PC-9 (cell line): ENCODE measurements around the gene PNPLA3.

Experiments used
- EZH2 ChIP-seq: fragments of 200-600 bp; sonication (generic); IDR thresholded peaks from 2 replicates; pipeline ENCODE4 v1.8.0; 2017; ENCODE audit warnings: antibody characterized with exemption, low read depth
- TF ChIP-seq, protein P1 (sequence below): fragments of 200-600 bp; sonication (generic); conservative IDR thresholded peaks from 2 replicates; pipeline ENCODE4 v1.6.1; 2017; ENCODE audit warnings: mixed run types, antibody characterized with exemption, mild to moderate bottlenecking, moderate library complexity

DNA sequence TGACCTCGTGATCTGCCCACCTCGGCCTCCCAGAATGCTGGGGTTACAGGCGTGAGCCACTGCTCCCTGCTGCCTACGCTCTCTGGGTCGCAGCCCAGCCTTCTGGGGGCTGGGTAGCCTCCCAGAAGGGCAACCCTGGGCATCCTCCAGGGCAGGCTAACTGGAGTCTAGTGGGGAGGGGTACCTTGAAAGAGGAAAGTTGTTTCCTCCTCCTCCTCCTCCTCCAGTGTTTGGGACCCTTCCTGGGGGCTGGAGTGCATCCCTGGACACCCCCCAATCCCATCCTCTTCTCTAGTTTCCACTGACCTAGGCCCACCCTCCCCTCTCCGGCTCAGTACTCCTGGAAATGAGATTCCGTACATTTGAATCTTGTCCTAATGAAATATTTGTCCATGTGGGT is 1.3 kb downstream of the PNPLA3 start:
- TF ChIP-seq, protein P1, sequence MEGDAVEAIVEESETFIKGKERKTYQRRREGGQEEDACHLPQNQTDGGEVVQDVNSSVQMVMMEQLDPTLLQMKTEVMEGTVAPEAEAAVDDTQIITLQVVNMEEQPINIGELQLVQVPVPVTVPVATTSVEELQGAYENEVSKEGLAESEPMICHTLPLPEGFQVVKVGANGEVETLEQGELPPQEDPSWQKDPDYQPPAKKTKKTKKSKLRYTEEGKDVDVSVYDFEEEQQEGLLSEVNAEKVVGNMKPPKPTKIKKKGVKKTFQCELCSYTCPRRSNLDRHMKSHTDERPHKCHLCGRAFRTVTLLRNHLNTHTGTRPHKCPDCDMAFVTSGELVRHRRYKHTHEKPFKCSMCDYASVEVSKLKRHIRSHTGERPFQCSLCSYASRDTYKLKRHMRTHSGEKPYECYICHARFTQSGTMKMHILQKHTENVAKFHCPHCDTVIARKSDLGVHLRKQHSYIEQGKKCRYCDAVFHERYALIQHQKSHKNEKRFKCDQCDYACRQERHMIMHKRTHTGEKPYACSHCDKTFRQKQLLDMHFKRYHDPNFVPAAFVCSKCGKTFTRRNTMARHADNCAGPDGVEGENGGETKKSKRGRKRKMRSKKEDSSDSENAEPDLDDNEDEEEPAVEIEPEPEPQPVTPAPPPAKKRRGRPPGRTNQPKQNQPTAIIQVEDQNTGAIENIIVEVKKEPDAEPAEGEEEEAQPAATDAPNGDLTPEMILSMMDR = no peak
- TF ChIP-seq EZH2 = no peak
